H1 (cell line): ENCODE results near the gene PGAM2. TPM values are rescaled to one million over a fixed set of nuclear protein-coding genes. Genes with fewer than 3 reads are reported as not detected.

Source experiments
- HDAC6 ChIP-seq: IDR thresholded peaks from one replicate; pipeline ENCODE4 v1.7.1; 2012; ENCODE audit warnings: low read depth, mild to moderate bottlenecking, inconsistent platforms, low read length, moderate library complexity
- PHF8 ChIP-seq: fragments of 200-600 bp; sonication (generic); conservative IDR thresholded peaks from 2 replicates; pipeline ENCODE4 v1.7.1; 2012; ENCODE audit warnings: low read depth, mild to moderate bottlenecking, inconsistent platforms, low read length, moderate library complexity
- POU5F1 ChIP-seq: IDR thresholded peaks from 2 replicates; pipeline ENCODE4 v1.6.1; 2011; ENCODE audit warnings: low read depth, mild to moderate bottlenecking, low read length, moderate library complexity
- SAP30 ChIP-seq: fragments of 300-600 bp; sonication (generic); IDR thresholded peaks from 2 replicates; pipeline ENCODE4 v1.7.1; 2012; ENCODE audit warnings: low read length, moderate library complexity, mild to moderate bottlenecking, inconsistent platforms; ENCODE audit not compliant: insufficient read depth, insufficient replicate concordance
- polyA plus RNA-seq, 7 experiments: library from polyadenylated mRNA; depleted of rRNA in 3 of 7; stranded (reverse) in 5 of 7; unstranded in 2 of 7; fragments of >200 nt in 5 of 7; fragments of 200-250 nt in 2 of 7; gene quantifications; 1 replicate in 5 of 7; 2 replicates in 1 of 7; 4 replicates in 1 of 7; pipeline versions ENCODE4 v1.2.1 to v1.2.3, GENCODE V29; 2011 to 2013; ENCODE audit warnings: missing spikeins in 2 of 7, mixed read lengths in 2 of 7
- total RNA-seq: library from RNA; stranded (reverse); fragmentation: NEBNext Ultra II Directional; extraction: Animal tissue kit (Norgen Biotek cat#: 25700); gene quantifications from 2 replicates; pipeline ENCODE4 v1.2.1, GENCODE V29; 2021

The PGAM2 gene
- total and polyA plus RNA-seq, 2 of the 8 experiments (the other 6 are each of a cell fraction or from before 2014, with no cell fraction given) = 2.1 to 2.9 TPM

DNA sequence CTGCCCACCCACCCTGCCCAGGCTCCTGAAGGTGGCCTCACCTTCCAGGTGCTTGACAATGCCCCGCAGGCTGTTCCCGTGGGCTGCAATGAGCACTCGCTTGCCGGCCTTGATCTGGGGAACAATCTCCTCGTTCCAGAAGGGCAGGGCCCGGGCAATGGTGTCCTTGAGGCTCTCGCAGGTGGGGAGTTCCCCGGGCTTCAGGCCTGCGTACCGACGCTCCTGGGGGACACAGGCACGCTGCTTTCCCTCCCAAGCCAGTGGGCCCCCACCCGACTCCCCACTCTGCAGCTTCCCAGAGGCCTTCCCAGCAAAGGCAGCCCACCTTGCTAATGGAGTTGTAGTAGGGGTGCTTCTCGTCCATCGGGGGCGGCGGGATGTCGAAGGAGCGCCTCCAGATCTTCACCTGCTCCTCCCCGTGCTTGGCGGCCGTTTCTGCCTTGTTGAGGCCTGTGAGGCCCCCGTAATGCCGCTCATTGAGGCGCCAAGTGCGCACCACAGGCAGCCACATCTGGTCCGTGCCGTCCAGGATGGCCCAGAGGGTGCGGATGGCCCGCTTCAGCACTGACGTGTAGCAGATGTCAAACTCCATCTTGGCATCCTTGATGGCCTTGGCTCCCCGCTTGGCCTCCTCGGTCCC, 456 bp downstream of the PGAM2 start (continued):
- TF ChIP-seq SAP30 = no peak
- TF ChIP-seq PHF8 = no peak
- TF ChIP-seq POU5F1 = no peak
- TF ChIP-seq HDAC6 = no peak
